Left lung (tissue), 10 donors: ENCODE measurements around the gene LRRC8B. TPM values are rescaled to one million over a fixed set of nuclear protein-coding genes. Genes with fewer than 3 reads are reported as not detected.

Source experiments
- ATAC-seq: fragments of 200-7000 bp; cut with Tn5 transposase; one replicate; pipeline ENCODE4 v1.9.1; 2020; ENCODE audit warnings: moderate library complexity
- DNase-seq, 4 donors: peaks; one replicate each; pipeline ENCODE4 v3.0.0-alpha.2; 2013 to 2020
- H3K27ac ChIP-seq, 2 donors: fragments of 200-600 bp; sonication (generic) in 1 of 2; one replicate each; pipeline versions ENCODE4 v1.5.0 to v1.8.0; 2020 to 2021
- H3K27me3 ChIP-seq, 2 donors: fragments of 200-600 bp; sonication (generic) in 1 of 2; one replicate each; pipeline versions ENCODE4 v1.5.0 to v1.8.0; 2020 to 2021
- H3K36me3 ChIP-seq, 2 donors: fragments of 200-600 bp; sonication (generic) in 1 of 2; one replicate each; pipeline versions ENCODE4 v1.5.0 to v1.8.0; 2020 to 2021
- H3K4me1 ChIP-seq, 2 donors: fragments of 200-600 bp; one replicate each; pipeline ENCODE4 v1.8.0; 2021
- H3K4me3 ChIP-seq, 2 donors: fragments of 200-600 bp; sonication (generic) in 1 of 2; one replicate each; pipeline versions ENCODE4 v1.5.0 to v1.8.0; 2020 to 2021; ENCODE audit warnings: mild to moderate bottlenecking in 1 of 2
- H3K9me3 ChIP-seq, 2 donors: fragments of 200-600 bp; sonication (generic) in 1 of 2; one replicate each; pipeline versions ENCODE4 v1.5.0 to v1.8.0; 2020 to 2021
- intact Hi-C, 2 donors: fragments of 100-400 bp; cut with DNase I; formaldehyde crosslinking; loops; one replicate each; pipeline versions ENCODE4 v1.11.2 to v1.14.2; 2022
- polyA plus RNA-seq, 6 donors: library from polyadenylated mRNA; unstranded; fragments of 120-200 nt; gene quantifications; one replicate each; pipeline ENCODE4 v1.2.1, GENCODE V29; 2013; ENCODE audit not compliant: insufficient read length in 6 of 6
- total RNA-seq, 2 donors: library from RNA; stranded (reverse); fragmentation: NEBNext Ultra II Directional; extraction: Animal tissue kit (Norgen Biotek cat#: 25700); gene quantifications; one replicate each; pipeline ENCODE4 v1.2.1, GENCODE V29; 2021
- TF ChIP-seq, protein P1 (sequence below), 2 donors: fragments of 200-600 bp; sonication (generic) in 1 of 2; IDR thresholded peaks; one replicate each; pipeline versions ENCODE4 v1.5.0 to v1.8.0; 2021; ENCODE audit warnings: antibody characterized with exemption in 2 of 2
- donor health status: DM: no; HTN: yes; CAD: no.
- donor health status: DM: no; HTN: no; CAD: no.

LRRC8B gene
- total and polyA plus RNA-seq, 8 donors: 8.9 to 22.5 (median 10.4) TPM

DNA sequence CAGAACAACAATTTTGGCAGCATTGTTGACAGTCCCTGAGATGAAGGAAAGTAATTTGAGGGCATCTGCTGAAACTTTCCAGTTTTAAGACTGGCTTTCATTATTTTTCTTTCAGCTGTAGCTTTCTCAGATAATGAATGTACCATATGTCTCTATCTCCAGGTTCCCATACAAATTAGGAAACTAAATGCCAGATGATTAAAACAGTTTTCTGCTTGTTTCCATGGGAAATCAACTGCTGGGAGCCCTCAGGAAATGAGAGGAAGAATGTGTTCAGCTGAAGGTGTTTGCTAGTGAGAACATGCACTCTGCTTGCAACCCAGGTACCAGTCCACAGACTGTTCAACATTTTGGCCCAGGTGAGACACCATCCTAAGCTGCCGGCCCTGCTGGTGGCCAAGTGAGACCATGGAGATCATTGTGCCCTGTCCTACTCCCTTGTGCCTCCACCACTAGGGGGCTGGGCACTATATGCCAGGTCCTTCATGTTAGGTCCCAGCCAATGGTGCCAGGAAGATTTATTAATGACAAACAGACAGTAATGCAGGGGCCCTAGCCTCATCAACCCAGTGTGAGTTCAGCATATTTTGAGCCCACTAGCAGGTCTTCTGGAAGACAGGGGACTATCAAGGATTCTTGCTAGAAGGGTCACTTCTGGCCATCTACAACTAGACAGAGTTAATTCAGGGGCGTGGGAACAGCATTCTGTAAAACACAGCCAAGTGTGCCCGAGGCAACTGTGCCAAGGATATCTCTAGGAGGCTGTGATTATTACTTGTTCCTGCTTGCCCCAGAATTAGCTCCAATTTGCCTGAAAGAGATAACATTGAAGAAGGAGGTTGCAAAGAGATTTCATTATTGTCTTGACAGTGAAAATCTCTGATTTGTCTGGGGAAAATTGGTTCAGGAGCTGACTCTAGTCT lies 91.3 kb downstream of the LRRC8B start:
- Histone ChIP-seq H3K9me3 (peaks cover 0 to 5% of the 10 kb centered on the region in 2 donors), H3K27me3 (no peaks in the 10 kb centered on the region), H3K27ac (no peak overlapping the region), H3K36me3 (no peaks in the 10 kb centered on the region), H3K4me1 (no peaks in the 10 kb centered on the region), H3K4me3 (no peak overlapping the region)
- DNase-seq: no peak
- intact Hi-C loops: no loop called here
- TF ChIP-seq, protein P1, sequence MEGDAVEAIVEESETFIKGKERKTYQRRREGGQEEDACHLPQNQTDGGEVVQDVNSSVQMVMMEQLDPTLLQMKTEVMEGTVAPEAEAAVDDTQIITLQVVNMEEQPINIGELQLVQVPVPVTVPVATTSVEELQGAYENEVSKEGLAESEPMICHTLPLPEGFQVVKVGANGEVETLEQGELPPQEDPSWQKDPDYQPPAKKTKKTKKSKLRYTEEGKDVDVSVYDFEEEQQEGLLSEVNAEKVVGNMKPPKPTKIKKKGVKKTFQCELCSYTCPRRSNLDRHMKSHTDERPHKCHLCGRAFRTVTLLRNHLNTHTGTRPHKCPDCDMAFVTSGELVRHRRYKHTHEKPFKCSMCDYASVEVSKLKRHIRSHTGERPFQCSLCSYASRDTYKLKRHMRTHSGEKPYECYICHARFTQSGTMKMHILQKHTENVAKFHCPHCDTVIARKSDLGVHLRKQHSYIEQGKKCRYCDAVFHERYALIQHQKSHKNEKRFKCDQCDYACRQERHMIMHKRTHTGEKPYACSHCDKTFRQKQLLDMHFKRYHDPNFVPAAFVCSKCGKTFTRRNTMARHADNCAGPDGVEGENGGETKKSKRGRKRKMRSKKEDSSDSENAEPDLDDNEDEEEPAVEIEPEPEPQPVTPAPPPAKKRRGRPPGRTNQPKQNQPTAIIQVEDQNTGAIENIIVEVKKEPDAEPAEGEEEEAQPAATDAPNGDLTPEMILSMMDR (IDR thresholded peaks at IDR 0.05): peak; percentile 25 to 65
- peak; percentile 41 for ATAC-seq

DNA sequence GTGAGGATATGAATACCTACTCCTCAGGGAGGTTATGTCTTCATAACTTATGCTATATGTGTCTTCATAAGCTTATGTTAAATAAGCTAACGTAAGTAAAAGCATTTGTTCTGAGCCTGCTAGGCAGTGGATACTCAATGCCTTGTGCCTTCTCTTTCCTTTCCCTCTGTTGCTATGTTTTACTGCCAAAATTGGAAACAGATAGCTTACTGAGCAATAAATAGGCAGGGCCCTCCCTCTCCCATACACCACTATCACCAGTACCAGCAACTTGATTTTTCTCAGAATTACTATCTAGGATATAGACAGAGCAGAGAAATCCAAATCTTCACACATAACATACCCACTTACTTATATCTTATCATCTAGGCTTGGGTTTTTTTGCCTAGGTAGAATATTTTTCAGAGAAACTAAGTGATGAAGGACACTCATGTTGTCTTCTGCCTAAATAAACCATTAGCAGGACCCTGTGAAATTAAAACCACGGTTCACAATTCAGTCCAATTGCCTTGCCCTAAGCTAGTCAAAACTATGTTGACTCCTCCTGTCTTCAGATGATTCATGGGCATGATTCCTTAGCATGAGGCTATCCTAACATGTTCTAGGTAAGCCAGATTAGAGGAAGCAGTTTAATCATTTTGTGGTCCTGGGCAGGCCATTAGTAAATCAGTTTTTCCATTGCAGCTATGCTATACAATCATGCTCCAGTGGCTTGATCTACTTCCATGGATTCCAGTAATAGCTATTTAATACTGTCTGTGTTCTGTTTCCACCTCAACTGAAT lies 92.4 kb downstream of the LRRC8B start:
- intact Hi-C loops: no loop called here
- H3K36me3 ChIP-seq: no peaks in the 10 kb centered on the region
- no peak overlapping the region for H3K27ac ChIP-seq
- ATAC-seq (no peak), DNase-seq (no peak)
- TF ChIP-seq, protein P1 (IDR thresholded peaks at IDR 0.05): no peak
- H3K4me1 ChIP-seq: no peaks in the 10 kb centered on the region
- no peak overlapping the region for H3K4me3 ChIP-seq
- H3K9me3 ChIP-seq: peaks cover 0 to 5% of the 10 kb centered on the region in 2 donors
- no peaks in the 10 kb centered on the region for H3K27me3 ChIP-seq

DNA sequence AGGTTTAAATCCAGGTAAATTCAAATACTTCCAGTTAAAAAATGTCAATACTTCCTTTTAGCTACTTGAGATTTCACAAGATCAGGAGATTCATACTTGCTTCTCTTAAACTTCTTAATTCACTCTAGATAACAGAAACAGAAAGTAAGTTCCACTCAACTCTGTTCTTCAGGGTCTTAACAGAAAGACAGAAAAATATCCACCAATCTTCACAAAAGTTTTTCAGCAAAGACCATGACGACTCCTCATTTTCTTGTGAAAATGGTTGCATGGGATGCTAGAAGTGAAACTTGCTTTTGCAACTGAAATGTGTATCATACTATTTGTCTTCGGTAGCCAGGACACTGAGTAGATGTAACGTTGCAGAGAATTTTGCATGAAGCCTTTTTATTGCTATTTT lies 96.0 kb downstream of the LRRC8B start:
- intact Hi-C loops: no loop called here
- ATAC-seq (no peak), DNase-seq (no peak)
- TF ChIP-seq, protein P1 (IDR thresholded peaks at IDR 0.05): no peak
- Histone ChIP-seq H3K4me3 (no peak overlapping the region), H3K4me1 (no peaks in the 10 kb centered on the region), H3K9me3 (peaks cover 0 to 5% of the 10 kb centered on the region in 2 donors), H3K27me3 (no peaks in the 10 kb centered on the region), H3K36me3 (no peaks in the 10 kb centered on the region), H3K27ac (no peak overlapping the region)

DNA sequence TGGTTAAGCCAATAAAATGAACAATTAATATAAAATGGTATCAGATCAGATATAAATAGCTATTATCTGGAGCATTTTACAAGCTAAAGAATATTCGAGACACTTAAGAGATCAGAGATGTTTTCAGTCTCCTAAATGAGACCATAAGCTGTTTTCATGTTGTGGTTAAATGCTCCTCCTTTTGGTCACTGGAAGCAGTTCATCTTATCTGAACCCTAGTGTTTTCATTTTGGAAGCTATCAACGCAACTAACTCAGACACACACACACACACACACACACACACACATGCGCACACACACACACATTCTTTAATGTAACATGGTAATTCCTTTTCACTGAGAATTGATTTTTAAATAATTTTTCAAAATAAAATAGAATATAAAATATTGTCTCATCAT lies 98.3 kb downstream of the LRRC8B start:
- no peaks in the 10 kb centered on the region for H3K36me3 ChIP-seq
- no peak for ATAC-seq
- TF ChIP-seq, protein P1 (IDR thresholded peaks at IDR 0.05): no peak
- H3K27ac ChIP-seq: no peak overlapping the region
- H3K9me3 ChIP-seq: peaks cover 0 to 2% of the 10 kb centered on the region in 2 donors
- H3K4me1 ChIP-seq: no peaks in the 10 kb centered on the region
- DNase-seq: no peak
- intact Hi-C loops: no loop called here
- H3K4me3 ChIP-seq: no peak overlapping the region
- H3K27me3 ChIP-seq: no peaks in the 10 kb centered on the region

DNA sequence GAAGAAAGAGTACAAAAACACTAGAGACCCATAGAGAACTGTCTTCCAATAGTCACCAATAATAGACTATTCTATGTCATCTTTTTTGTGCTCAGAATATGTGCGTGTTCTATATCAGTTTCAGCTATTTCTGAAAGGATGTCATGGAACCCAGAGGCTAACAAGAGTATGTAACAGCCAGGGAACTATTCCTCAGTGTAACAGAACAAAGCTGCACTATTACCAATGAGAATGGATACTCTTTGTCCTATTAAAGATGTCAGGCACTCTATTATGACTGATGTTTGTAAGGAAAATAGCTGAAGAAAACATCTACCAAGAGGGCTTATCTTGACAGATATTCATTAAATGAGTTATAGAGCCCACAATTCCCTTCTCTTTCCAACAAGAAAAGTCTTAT lies 99.7 kb downstream of the LRRC8B start:
- intact Hi-C loops: no loop called here
- TF ChIP-seq, protein P1 (IDR thresholded peaks at IDR 0.05): no peak
- Histone ChIP-seq H3K4me3 (no peak overlapping the region), H3K4me1 (no peaks in the 10 kb centered on the region), H3K36me3 (no peaks in the 10 kb centered on the region), H3K27me3 (no peaks in the 10 kb centered on the region), H3K27ac (no peak overlapping the region), H3K9me3 (no peaks in the 10 kb centered on the region)
- ATAC-seq: no peak
- no peak for DNase-seq
